HepG2 (cell line): ENCODE results near the gene NUP85. TPM values are rescaled to one million over a fixed set of nuclear protein-coding genes. Genes with fewer than 3 reads are reported as not detected.
A peak's percentile ranks its signal among the peaks of the same experiment; 100 is the strongest.

ENCODE experiments used
- CEBPG ChIP-seq: IDR thresholded peaks from 2 replicates; pipeline ENCODE4 v1.6.1; 2016
- HOXD1 ChIP-seq: sonication (generic); formaldehyde crosslinking; IDR thresholded peaks from 2 replicates; pipeline ENCODE4 v1.5.0; 2020; ENCODE audit warnings: missing genetic modification reagents
- KDM4B ChIP-seq: sonication (generic); formaldehyde crosslinking; IDR thresholded peaks from 2 replicates; pipeline ENCODE4 v1.4.0; 2020; ENCODE audit warnings: missing genetic modification reagents
- NR1H2 ChIP-seq: sonication (generic); formaldehyde crosslinking; IDR thresholded peaks from 2 replicates; pipeline ENCODE4 v1.8.1; 2022; ENCODE audit warnings: low read depth, missing genetic modification reagents, borderline replicate concordance
- NR2F6 ChIP-seq, 2 experiments: IDR thresholded peaks; 2 replicates each; pipeline ENCODE4 v1.6.1; 2016; ENCODE audit warnings: antibody characterized with exemption in 1 of 2, mild to moderate bottlenecking in 1 of 2
- RFX5 ChIP-seq: IDR thresholded peaks from 2 replicates; pipeline ENCODE4 v1.6.1; 2011; ENCODE audit warnings: low read depth, low read length, improper control_type of control experiment
- SCMH1 ChIP-seq: sonication (generic); formaldehyde crosslinking; IDR thresholded peaks from 2 replicates; pipeline ENCODE4 v1.9.0; 2021; ENCODE audit warnings: missing genetic modification reagents, mild to moderate bottlenecking, borderline replicate concordance
- TFDP2 ChIP-seq: sonication (generic); formaldehyde crosslinking; IDR thresholded peaks from 2 replicates; pipeline ENCODE4 v1.4.0; 2020; ENCODE audit warnings: missing genetic modification reagents
- ZNF333 ChIP-seq: sonication (generic); formaldehyde crosslinking; IDR thresholded peaks from 2 replicates; pipeline ENCODE4 v1.4.0; 2020; ENCODE audit warnings: mild to moderate bottlenecking, missing genetic modification reagents, borderline replicate concordance
- ZNF350 ChIP-seq: sonication (generic); formaldehyde crosslinking; IDR thresholded peaks from 2 replicates; pipeline ENCODE4 v1.4.0; 2020; ENCODE audit warnings: mild to moderate bottlenecking, low read depth, missing genetic modification reagents, borderline replicate concordance
- ZNF709 ChIP-seq: sonication (generic); formaldehyde crosslinking; IDR thresholded peaks from 2 replicates; pipeline ENCODE4 v1.5.0; 2020; ENCODE audit warnings: mild to moderate bottlenecking, missing genetic modification reagents
- ZXDC ChIP-seq: sonication (generic); formaldehyde crosslinking; IDR thresholded peaks from 2 replicates; pipeline ENCODE4 v1.5.0; 2020; ENCODE audit warnings: mild to moderate bottlenecking, missing genetic modification reagents
- polyA plus RNA-seq, 8 experiments: library from polyadenylated mRNA; depleted of rRNA in 3 of 8; stranded (reverse) in 7 of 8; unstranded in 1 of 8; fragments of >200 nt; fragmentation: Illumina TruSeq in 4 of 8; extraction: Trizol in 4 of 8; gene quantifications; 2 replicates each; pipeline versions ENCODE4 v1.2.1 to v1.2.3, GENCODE V29; 2011 to 2016; ENCODE audit warnings: low read depth in 4 of 8, missing spikeins in 1 of 8, mixed read lengths in 1 of 8; ENCODE audit not compliant: insufficient read depth in 1 of 8
- total RNA-seq, 5 experiments: library from RNA; depleted of rRNA; stranded (reverse); fragments of >200 nt; fragmentation: Illumina TruSeq; extraction: Trizol; gene quantifications; 2 replicates each; pipeline ENCODE4 v1.2.3, GENCODE V29; 2016; ENCODE audit warnings: low read depth in 1 of 5
- TF ChIP-seq, protein P1 (sequence below): sonication (generic); formaldehyde crosslinking; IDR thresholded peaks from 2 replicates; pipeline ENCODE4 v1.4.0; 2020; ENCODE audit warnings: missing genetic modification reagents, mild to moderate bottlenecking, borderline replicate concordance
- TF ChIP-seq, protein P2 (sequence below): sonication (generic); formaldehyde crosslinking; IDR thresholded peaks from 2 replicates; pipeline ENCODE4 v1.4.0; 2020; ENCODE audit warnings: missing genetic modification reagents
- TF ChIP-seq, protein P3 (sequence below), 2 experiments: sonication (generic) in 1 of 2; formaldehyde crosslinking in 1 of 2; IDR thresholded peaks; 2 replicates each; pipeline versions ENCODE4 v1.4.0 to v1.6.1; 2016 to 2020; ENCODE audit warnings: borderline replicate concordance in 1 of 2, low read depth in 1 of 2, mild to moderate bottlenecking in 1 of 2, missing genetic modification reagents in 1 of 2

Gene NUP85
- total and polyA plus RNA-seq, 2 of the 13 experiments (the other 11 are each of a cell fraction or from before 2014, with no cell fraction given): 89.1 to 124 TPM

- TF ChIP-seq TFDP2 (CRISPR knock-in tag): peak; percentile 39; the same call in 1 of the 2 replicates
- no peak; the same call in 1 of the 2 replicates for TF ChIP-seq ZNF709
- TF ChIP-seq ZNF333 (CRISPR knock-in tag): 0 out of 2 replicates have a peak, but pooled peaks have one; percentile 26
- 0 out of 2 replicates have a peak, but pooled peaks have one; percentile 58 for TF ChIP-seq NR1H2
- TF ChIP-seq KDM4B (CRISPR knock-in tag): no peak
- TF ChIP-seq, protein P1, sequence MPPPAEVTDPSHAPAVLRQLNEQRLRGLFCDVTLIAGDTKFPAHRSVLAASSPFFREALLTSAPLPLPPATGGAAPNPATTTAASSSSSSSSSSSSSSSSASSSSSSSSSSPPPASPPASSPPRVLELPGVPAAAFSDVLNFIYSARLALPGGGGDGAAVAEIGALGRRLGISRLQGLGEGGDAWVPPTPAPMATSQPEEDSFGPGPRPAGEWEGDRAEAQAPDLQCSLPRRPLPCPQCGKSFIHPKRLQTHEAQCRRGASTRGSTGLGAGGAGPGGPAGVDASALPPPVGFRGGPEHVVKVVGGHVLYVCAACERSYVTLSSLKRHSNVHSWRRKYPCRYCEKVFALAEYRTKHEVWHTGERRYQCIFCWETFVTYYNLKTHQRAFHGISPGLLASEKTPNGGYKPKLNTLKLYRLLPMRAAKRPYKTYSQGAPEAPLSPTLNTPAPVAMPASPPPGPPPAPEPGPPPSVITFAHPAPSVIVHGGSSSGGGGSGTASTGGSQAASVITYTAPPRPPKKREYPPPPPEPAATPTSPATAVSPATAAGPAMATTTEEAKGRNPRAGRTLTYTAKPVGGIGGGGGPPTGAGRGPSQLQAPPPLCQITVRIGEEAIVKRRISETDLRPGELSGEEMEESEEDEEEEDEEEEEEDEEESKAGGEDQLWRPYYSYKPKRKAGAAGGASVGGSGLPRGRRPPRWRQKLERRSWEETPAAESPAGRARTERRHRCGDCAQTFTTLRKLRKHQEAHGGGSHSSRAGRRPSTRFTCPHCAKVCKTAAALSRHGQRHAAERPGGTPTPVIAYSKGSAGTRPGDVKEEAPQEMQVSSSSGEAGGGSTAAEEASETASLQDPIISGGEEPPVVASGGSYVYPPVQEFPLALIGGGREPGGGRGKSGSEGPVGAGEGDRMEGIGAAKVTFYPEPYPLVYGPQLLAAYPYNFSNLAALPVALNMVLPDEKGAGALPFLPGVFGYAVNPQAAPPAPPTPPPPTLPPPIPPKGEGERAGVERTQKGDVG (CRISPR knock-in tag): peak; percentile 93; the same call in 1 of the 2 replicates
- TF ChIP-seq, protein P2, sequence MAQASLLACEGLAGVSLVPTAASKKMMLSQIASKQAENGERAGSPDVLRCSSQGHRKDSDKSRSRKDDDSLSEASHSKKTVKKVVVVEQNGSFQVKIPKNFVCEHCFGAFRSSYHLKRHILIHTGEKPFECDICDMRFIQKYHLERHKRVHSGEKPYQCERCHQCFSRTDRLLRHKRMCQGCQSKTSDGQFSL: no peak
- TF ChIP-seq ZXDC (CRISPR knock-in tag): no peak
- TF ChIP-seq SCMH1 (CRISPR knock-in tag): no peak
- TF ChIP-seq HOXD1: no peak
- 0 out of 2 replicates have a peak, but pooled peaks have one; percentile 53 for TF ChIP-seq CEBPG (CRISPR knock-in tag)
- TF ChIP-seq ZNF350 (CRISPR knock-in tag): peak; percentile 88
- TF ChIP-seq, protein P3, sequence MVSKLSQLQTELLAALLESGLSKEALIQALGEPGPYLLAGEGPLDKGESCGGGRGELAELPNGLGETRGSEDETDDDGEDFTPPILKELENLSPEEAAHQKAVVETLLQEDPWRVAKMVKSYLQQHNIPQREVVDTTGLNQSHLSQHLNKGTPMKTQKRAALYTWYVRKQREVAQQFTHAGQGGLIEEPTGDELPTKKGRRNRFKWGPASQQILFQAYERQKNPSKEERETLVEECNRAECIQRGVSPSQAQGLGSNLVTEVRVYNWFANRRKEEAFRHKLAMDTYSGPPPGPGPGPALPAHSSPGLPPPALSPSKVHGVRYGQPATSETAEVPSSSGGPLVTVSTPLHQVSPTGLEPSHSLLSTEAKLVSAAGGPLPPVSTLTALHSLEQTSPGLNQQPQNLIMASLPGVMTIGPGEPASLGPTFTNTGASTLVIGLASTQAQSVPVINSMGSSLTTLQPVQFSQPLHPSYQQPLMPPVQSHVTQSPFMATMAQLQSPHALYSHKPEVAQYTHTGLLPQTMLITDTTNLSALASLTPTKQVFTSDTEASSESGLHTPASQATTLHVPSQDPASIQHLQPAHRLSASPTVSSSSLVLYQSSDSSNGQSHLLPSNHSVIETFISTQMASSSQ (IDR thresholded peaks at IDR 0.05; ENCODE audit: low read depth): no peak
- TF ChIP-seq, protein P3 (CRISPR knock-in tag; IDR thresholded peaks at IDR 0.05; ENCODE audit: borderline replicate concordance): peak; percentile 46; the same call in 1 of the 2 replicates
- no peak for TF ChIP-seq RFX5
- no peak for TF ChIP-seq NR2F6 (IDR thresholded peaks at IDR 0.05)
- TF ChIP-seq NR2F6 (CRISPR knock-in tag; IDR thresholded peaks at IDR 0.05): peak; percentile 76
Observed at GRCh38 chr17:75267411-75268232, 62.1 kb downstream of the NUP85 start (continued).
